GM12874 (cell line): ENCODE data around the gene ZP1.

ENCODE experiments used
- TF ChIP-seq, protein P1 (sequence below): IDR thresholded peaks from 2 replicates; pipeline ENCODE4 v1.5.1; 2011; ENCODE audit warnings: low read depth, mild to moderate bottlenecking, control low read depth, low read length, moderate library complexity; ENCODE audit not compliant: insufficient read depth

ZP1 gene

DNA sequence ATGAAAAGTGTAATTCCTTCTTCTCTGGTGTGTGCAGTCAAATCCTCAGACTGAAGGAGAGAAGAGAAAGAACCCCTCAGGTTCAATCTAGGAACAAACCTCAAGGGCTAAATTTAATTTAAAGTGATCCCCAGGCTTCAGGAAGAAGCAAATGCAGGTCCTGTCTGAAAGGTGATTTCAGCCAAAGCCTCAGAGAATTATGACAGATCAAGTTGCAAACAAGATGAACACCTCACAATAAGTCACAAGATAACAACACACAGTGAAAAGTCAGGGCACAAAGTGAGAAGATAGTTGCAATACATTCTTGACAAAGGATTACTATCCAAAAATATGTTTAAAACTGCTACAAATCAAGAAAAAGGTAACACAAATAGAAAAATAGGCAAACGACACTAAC lies 11.8 kb downstream of the ZP1 start:
- TF ChIP-seq, protein P1, sequence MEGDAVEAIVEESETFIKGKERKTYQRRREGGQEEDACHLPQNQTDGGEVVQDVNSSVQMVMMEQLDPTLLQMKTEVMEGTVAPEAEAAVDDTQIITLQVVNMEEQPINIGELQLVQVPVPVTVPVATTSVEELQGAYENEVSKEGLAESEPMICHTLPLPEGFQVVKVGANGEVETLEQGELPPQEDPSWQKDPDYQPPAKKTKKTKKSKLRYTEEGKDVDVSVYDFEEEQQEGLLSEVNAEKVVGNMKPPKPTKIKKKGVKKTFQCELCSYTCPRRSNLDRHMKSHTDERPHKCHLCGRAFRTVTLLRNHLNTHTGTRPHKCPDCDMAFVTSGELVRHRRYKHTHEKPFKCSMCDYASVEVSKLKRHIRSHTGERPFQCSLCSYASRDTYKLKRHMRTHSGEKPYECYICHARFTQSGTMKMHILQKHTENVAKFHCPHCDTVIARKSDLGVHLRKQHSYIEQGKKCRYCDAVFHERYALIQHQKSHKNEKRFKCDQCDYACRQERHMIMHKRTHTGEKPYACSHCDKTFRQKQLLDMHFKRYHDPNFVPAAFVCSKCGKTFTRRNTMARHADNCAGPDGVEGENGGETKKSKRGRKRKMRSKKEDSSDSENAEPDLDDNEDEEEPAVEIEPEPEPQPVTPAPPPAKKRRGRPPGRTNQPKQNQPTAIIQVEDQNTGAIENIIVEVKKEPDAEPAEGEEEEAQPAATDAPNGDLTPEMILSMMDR: no peak

DNA sequence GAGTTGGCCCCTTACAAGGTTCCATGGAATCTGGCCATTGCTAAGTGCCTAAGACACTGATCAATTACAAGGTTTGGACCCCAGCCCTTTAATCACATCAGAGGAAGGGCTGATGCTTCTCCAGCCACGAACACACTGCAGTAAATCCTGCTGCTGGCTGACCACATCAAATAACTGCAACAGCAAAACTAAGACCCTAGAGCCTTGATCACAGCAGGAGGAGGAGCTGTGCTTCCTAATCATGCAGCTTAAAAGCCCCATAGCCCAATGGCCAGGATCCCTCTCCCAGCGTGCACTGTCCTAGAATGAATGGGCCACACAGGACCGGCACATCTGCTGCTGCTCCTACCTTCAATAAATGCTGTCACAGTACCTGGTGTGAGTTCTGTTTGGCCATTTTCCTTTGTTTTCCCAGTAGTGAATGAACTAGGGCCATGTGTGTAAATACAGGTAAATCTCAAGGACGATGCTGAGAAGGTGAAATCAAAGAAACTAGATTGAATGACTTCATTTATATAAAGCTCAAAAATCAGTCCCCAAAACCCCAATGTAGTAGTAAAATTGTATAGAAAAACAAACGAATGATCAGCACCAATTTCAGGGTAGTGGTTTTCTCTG lies 12.7 kb downstream of the ZP1 start:
- TF ChIP-seq, protein P1: no peak

DNA sequence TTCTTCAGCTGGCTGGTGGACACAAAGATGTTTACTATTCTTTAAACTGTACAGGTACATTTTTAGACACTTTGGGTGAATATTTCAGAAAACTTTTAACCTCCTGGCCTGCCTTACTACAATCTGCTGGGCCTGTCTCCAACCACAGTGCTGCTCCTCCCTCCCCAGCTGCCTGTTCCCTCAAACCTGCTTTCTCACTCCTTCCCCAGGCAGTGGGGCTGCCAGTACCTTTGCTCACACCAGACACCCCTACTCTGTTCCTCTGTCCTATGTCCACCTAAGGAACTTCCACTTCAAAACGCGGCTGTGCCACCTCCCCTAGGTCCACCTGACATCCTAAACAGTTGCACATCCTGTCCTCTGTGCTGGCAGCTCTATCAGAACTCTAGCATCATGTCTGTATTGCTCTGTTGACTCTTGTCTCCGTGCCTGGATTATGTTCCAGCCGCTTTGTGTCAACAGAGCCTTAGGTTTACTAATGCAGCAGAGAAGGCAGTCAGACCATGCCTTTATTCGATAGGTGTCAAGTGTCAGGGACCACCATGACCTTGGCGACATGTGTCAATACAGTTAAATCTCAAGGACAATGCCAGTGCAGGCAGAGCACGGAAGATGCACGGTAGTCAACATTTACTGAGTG lies 13.4 kb downstream of the ZP1 start:
- TF ChIP-seq, protein P1: no peak

DNA sequence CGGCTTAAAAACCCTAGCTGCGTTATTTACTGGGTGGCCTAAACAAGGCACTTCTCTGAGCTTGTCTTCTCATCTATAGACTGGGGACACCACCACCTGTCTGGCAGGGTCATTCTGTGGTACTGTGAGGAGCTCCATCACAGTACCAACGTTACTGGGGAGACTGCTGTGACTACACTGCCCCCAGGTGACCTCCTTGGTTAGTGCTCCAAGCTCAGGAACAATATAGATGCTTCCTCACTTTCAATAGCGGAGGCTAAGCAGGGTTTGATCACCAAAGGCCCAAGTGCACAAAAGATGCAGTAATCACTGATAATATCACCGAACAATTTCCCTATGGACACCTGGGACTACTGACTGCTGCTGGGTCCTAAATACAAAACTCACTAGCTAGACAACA lies 20.2 kb downstream of the ZP1 start:
- TF ChIP-seq, protein P1: peak; percentile 55

DNA sequence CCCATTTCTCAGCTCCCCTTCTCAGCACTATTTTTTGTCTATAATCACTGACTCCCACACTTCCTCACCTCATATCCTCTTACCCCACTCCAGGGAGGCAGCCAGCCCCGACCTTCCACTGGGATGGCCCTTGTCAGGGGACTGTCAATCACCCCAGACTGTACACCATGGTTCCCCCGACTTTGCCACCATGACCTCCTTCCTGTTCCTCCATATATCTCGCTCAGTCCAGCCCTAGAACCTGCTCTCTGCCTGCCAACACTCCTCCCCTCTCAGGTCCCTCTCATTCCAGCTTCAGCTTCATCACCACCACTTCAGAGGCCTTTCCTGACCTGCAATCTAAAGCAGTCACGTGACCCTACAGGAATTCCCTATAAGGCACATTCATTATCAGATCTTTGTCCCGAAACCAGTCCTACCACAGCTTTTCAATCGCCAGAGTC lies 22.5 kb downstream of the ZP1 start:
- TF ChIP-seq, protein P1: no peak

DNA sequence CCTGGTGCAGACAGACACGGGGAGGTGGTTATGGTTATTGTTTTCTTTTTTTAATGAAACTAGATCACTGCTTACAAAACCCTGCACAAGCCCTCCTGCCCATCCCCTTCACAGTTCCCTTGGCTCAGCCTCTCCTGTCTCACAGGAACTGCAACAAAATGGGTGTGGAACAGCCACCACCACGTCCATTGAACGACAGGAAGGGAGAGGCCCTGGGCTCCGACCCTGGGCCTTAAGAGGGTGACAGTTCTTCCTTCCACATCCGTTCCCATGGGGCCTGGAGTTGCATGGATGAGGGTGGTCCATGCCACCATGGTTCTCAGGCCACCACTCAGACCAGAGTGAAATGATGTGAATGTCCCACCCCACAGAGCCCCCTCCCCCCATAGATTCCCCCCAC lies 23.4 kb downstream of the ZP1 start:
- TF ChIP-seq, protein P1: no peak

DNA sequence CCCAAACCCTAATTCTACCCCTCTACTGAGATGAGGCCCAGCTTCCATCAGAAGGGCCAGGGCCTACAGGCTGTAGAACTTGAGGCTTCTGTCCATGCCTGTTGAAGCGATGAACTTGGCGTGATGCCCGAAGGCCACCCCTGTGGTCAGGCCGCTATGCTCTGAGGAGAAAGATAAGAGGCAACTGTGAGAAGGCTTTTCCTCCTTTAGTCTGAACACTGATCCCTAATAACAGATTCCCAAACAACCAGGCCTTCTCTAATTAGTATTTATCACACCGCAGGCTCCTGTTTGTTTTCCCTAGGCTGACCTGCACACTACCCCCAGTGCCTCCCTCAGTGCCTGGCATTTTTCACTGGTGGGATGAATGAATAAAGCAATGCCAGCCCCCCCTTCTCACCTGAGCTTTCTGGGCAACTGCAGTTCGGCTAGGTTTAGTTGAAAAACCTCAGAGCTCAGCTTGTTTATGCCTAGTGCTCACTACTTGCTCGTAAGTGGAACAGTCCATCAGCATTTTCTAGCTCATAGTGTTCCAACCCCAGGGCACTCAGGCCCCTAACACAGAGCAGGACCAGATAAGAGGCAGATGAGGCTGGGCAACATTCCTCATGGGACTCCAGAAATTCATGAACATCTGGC lies 23.9 kb downstream of the ZP1 start:
- TF ChIP-seq, protein P1: no peak
